SK-N-MC (cell line): ENCODE measurements around the gene PAK4.

Experiments used
- EZH2 ChIP-seq: fragments of 200-600 bp; sonication (generic); IDR thresholded peaks from one replicate; pipeline ENCODE4 v1.6.1; 2017; ENCODE audit warnings: antibody characterized with exemption
- POLR2AphosphoS5 ChIP-seq: IDR thresholded peaks from 2 replicates; pipeline ENCODE4 v1.6.1; 2012; ENCODE audit warnings: mild to moderate bottlenecking, low read depth, low read length, borderline replicate concordance

DNA sequence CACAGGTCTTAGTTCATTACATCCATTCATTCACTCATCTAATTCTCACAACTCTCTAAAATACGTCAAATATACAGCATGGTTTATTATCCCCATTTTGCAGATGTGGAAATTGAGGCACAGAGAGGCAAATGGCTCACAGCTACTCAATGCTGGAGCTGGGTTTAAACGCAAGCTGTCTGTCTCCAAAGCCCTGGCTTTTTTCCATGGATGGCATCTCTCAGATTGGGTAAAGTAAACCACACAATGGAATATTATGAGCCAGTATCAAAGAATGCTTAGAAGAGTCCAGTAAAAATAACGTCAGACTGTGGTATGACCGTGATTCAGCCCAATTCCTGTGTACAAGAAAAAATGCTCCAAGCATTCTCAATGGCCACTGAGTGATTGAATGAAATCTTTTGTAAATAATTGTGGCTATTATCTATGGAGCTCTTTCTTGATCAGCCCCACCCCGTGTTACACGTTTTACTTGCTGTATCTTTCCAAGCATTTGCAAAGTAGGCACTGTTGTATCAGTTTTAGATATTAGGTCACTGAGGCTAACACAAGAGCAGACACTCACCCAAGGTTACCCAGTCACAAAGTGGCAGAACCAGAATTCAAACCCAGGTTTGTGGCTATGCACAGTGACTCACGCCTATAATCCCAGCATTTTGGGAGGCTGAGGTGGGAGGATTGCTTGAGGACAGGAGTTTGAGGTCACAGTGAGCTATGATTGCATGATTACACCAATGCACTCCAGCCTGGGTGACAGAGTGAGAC is 47.0 kb upstream of the PAK4 start:
- TF ChIP-seq EZH2 (no peak), POLR2AphosphoS5 (no peak)
